ENCODE data around the gene MEIS1. TPM values are rescaled to one million over a fixed set of nuclear protein-coding genes. Genes with fewer than 3 reads are reported as not detected.

MEIS1 gene
- total RNA-seq, 1 donor from 2014 or later = not detected

GRCh38 chr2:66466433-66466832 lies 31.5 kb downstream of the MEIS1 start:
- CTCF ChIA-PET = no interaction called here
- no peak for DNase-seq
- intact Hi-C loops (cut with micrococcal nuclease) = no loop called here
- Mint-ChIP-seq H3K4me3 (no peak overlapping the region), H3K27ac (no peak overlapping the region), H3K36me3 (ENCODE audit: low read depth) (no peaks in the 10 kb centered on the region), H3K9me3 (no peaks in the 10 kb centered on the region), H3K27me3 (no peaks in the 10 kb centered on the region), H3K4me1 (no peaks in the 10 kb centered on the region)
- POLR2A ChIA-PET = no interaction called here
- TF ChIP-seq CTCF (IDR thresholded peaks at IDR 0.05) = no peak
- no peak for ATAC-seq (ENCODE audit: low read depth)

GRCh38 chr2:66467718-66468117 lies 32.8 kb downstream of the MEIS1 start:
- Mint-ChIP-seq H3K4me1 (no peaks in the 10 kb centered on the region), H3K36me3 (ENCODE audit: low read depth) (no peaks in the 10 kb centered on the region), H3K27ac (no peak overlapping the region), H3K9me3 (no peaks in the 10 kb centered on the region), H3K27me3 (no peaks in the 10 kb centered on the region), H3K4me3 (no peak overlapping the region)
- no peak for TF ChIP-seq CTCF (IDR thresholded peaks at IDR 0.05)
- ATAC-seq (ENCODE audit: low read depth) = no peak
- DNase-seq = no peak
- intact Hi-C loops (cut with micrococcal nuclease) = no loop called here
- ChIA-PET CTCF (no interaction called here), POLR2A (no interaction called here)

- POLR2A ChIA-PET = no interaction called here
- no peak for DNase-seq
- Mint-ChIP-seq H3K4me1 (no peaks in the 10 kb centered on the region), H3K27me3 (no peaks in the 10 kb centered on the region), H3K27ac (no peak overlapping the region), H3K9me3 (no peaks in the 10 kb centered on the region), H3K36me3 (ENCODE audit: low read depth) (no peaks in the 10 kb centered on the region), H3K4me3 (no peak overlapping the region)
- no peak for ATAC-seq (ENCODE audit: low read depth)
- intact Hi-C loops (cut with micrococcal nuclease) = no loop called here
- no peak for TF ChIP-seq CTCF (IDR thresholded peaks at IDR 0.05)
- CTCF ChIA-PET = no interaction called here
These were observed 34.4 kb downstream of the MEIS1 start for GRCh38 chr2:66469214-66469902.

GRCh38 chr2:66470199-66470598 lies 35.3 kb downstream of the MEIS1 start:
- TF ChIP-seq CTCF (IDR thresholded peaks at IDR 0.05) = no peak
- Mint-ChIP-seq H3K27me3 (no peaks in the 10 kb centered on the region), H3K27ac (no peak overlapping the region), H3K9me3 (no peaks in the 10 kb centered on the region), H3K36me3 (ENCODE audit: low read depth) (no peaks in the 10 kb centered on the region), H3K4me1 (no peaks in the 10 kb centered on the region), H3K4me3 (no peak overlapping the region)
- intact Hi-C loops (cut with micrococcal nuclease) = no loop called here
- ATAC-seq (ENCODE audit: low read depth) (no peak), DNase-seq (no peak)
- ChIA-PET CTCF (no interaction called here), POLR2A (no interaction called here)

GRCh38 chr2:66472225-66472843 lies 37.4 kb downstream of the MEIS1 start:
- CTCF ChIA-PET = no interaction called here
- TF ChIP-seq CTCF (IDR thresholded peaks at IDR 0.05) = no peak
- H3K36me3 Mint-ChIP-seq (ENCODE audit: low read depth) = no peaks in the 10 kb centered on the region
- H3K27ac Mint-ChIP-seq = no peak overlapping the region
- intact Hi-C loops (cut with micrococcal nuclease) = no loop called here
- H3K4me1 Mint-ChIP-seq = no peaks in the 10 kb centered on the region
- no peaks in the 10 kb centered on the region for H3K9me3 Mint-ChIP-seq
- no peaks in the 10 kb centered on the region for H3K27me3 Mint-ChIP-seq
- ATAC-seq (ENCODE audit: low read depth) (no peak), DNase-seq (no peak)
- H3K4me3 Mint-ChIP-seq = no peak overlapping the region
- POLR2A ChIA-PET = no interaction called here
